GM12801 (cell line): ENCODE data around the gene CLSTN2.

Experiments
- CTCF ChIP-seq: IDR thresholded peaks from one replicate; pipeline ENCODE4 v1.5.1; 2011; ENCODE audit warnings: control low read depth; ENCODE audit not compliant: insufficient read length; ENCODE audit errors: extremely low read depth

CLSTN2 gene

GRCh38 chr3:140122183-140122582 is 187.2 kb downstream of the CLSTN2 start:
- TF ChIP-seq CTCF = no peak

- no peak for TF ChIP-seq CTCF
Observed at GRCh38 chr3:140128217-140128616, 193.2 kb downstream of the CLSTN2 start.

GRCh38 chr3:140128631-140129030 is 193.6 kb downstream of the CLSTN2 start:
- no peak for TF ChIP-seq CTCF

GRCh38 chr3:140129768-140130284 is 194.8 kb downstream of the CLSTN2 start:
- TF ChIP-seq CTCF = no peak

GRCh38 chr3:140131895-140132294 is 196.9 kb downstream of the CLSTN2 start:
- no peak for TF ChIP-seq CTCF

- TF ChIP-seq CTCF = no peak
Observed at GRCh38 chr3:140134231-140134965, 199.4 kb downstream of the CLSTN2 start.

- no peak for TF ChIP-seq CTCF
Observed at GRCh38 chr3:140135461-140135860, 200.5 kb downstream of the CLSTN2 start.
